Upper lobe of right lung (tissue), 1 donor: ENCODE data around the gene DDX54. TPM values are rescaled to one million over a fixed set of nuclear protein-coding genes. Genes with fewer than 3 reads are reported as not detected.
"Not testable (repeated sequence)": the region's sequence is repeated elsewhere in the genome, so short reads cannot be mapped to it uniquely, and the experiment has no call there.

Experiments
- ATAC-seq: fragments of 200-7000 bp; cut with Tn5 transposase; one replicate; pipeline ENCODE4 v1.9.1; 2020; ENCODE audit warnings: mild to moderate bottlenecking, moderate library complexity
- DNase-seq: peaks from one replicate; pipeline ENCODE4 v3.0.0-alpha.2; 2020
- H3K27ac ChIP-seq: fragments of 200-600 bp; one replicate; pipeline ENCODE4 v1.8.0; 2022
- H3K27me3 ChIP-seq: fragments of 200-600 bp; one replicate; pipeline ENCODE4 v1.8.0; 2022; ENCODE audit warnings: mild to moderate bottlenecking
- H3K36me3 ChIP-seq: fragments of 200-600 bp; one replicate; pipeline ENCODE4 v1.8.0; 2022
- H3K4me1 ChIP-seq: fragments of 200-600 bp; one replicate; pipeline ENCODE4 v1.8.0; 2022
- H3K4me3 ChIP-seq: fragments of 200-600 bp; one replicate; pipeline ENCODE4 v1.8.0; 2022; ENCODE audit warnings: mild to moderate bottlenecking
- H3K9me3 ChIP-seq: fragments of 200-600 bp; one replicate; pipeline ENCODE4 v1.8.0; 2022
- intact Hi-C: fragments of 100-400 bp; cut with DNase I; formaldehyde crosslinking; loops from one replicate; pipeline ENCODE4 v1.11.0; 2022
- total RNA-seq: library from RNA; stranded (reverse); fragmentation: NEBNext Ultra II Directional; extraction: Animal tissue kit (Norgen Biotek cat#: 25700); gene quantifications from one replicate; pipeline ENCODE4 v1.2.1, GENCODE V29; 2021
- TF ChIP-seq, protein P1 (sequence below): fragments of 200-600 bp; IDR thresholded peaks from one replicate; pipeline ENCODE4 v1.8.0; 2022; ENCODE audit warnings: antibody characterized with exemption
- donor health status: DM: no; HTN: yes; CAD: no; lungs with severe emphysema.

DDX54 gene
- total RNA-seq, 1 donor from 2014 or later, result 55.8 TPM

DNA sequence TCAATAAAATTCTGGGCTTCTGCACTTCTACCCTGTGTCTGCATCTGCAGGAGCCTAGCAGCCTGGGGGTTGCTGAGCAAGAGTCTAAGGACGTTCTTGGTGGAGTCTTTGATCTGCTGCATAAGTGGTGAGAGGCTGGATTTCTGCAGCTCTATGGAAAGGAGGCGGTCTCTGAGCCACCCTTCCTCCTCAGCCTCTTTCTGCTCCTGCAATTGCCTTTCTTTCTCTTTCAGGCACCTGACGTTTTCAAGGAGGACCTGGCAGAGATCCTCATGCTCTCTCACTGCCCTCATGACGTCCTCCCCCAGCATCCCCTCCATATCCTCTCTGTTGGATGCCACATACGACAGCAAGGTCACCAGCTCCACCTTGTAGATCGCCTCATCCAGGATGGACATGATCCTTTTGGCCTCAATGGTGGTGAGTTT, 22.3 kb upstream of the DDX54 start:
- intact Hi-C loops, result no loop called here
- Histone ChIP-seq H3K4me1 (peaks cover 42% of the 10 kb centered on the region), H3K4me3 (no peak overlapping the region), H3K9me3 (no peaks in the 10 kb centered on the region), H3K36me3 (no peaks in the 10 kb centered on the region), H3K27ac (peak overlapping the region; percentile 40), H3K27me3 (no peaks in the 10 kb centered on the region)
- no peak for DNase-seq
- TF ChIP-seq, protein P1, sequence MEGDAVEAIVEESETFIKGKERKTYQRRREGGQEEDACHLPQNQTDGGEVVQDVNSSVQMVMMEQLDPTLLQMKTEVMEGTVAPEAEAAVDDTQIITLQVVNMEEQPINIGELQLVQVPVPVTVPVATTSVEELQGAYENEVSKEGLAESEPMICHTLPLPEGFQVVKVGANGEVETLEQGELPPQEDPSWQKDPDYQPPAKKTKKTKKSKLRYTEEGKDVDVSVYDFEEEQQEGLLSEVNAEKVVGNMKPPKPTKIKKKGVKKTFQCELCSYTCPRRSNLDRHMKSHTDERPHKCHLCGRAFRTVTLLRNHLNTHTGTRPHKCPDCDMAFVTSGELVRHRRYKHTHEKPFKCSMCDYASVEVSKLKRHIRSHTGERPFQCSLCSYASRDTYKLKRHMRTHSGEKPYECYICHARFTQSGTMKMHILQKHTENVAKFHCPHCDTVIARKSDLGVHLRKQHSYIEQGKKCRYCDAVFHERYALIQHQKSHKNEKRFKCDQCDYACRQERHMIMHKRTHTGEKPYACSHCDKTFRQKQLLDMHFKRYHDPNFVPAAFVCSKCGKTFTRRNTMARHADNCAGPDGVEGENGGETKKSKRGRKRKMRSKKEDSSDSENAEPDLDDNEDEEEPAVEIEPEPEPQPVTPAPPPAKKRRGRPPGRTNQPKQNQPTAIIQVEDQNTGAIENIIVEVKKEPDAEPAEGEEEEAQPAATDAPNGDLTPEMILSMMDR, result no peak
- ATAC-seq, result peak; percentile 9

DNA sequence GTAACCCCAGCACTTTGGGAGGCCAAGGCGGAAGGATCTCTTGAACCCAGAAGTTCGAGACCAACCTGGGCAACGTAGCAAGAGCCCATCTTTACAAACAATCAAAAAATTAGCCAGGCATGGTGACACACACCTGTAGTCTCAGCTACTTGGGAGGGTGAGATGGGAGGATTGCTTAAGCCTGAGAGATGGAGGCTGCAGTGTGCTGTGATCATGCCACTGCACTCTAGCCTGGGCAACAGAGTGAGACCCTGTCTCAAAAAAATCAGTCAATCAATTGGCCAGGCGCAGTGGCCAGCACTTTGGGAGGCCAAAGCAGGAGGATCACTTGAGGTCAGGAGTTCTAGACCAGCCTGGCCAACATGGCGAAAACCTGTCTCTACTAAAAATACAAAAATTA, 21.5 kb upstream of the DDX54 start:
- H3K4me1 ChIP-seq, result peaks cover 42% of the 10 kb centered on the region
- ATAC-seq, H3K27me3 ChIP-seq, H3K4me3 ChIP-seq, H3K36me3 ChIP-seq, H3K27ac ChIP-seq, DNase-seq, H3K9me3 ChIP-seq, intact Hi-C loops: not testable (repeated sequence)

DNA sequence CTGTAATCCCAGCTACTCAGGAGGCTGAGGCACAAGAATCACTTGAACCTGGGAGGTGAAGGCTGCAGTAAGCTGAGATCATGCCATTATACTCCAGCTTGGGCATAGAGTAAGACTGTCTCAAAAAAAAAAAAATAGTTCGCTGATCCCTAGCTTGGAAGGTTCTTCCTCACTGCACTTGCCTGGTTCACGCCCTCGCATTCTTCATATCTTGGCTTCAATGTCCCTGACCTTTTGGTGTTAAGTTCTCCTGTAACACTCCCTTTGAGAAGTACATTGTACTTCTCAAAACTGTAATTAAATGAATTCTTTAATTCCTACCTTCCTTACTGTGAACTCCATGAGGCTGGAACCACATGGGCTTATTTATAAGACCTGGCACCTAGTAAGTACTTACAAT, 19.5 kb upstream of the DDX54 start:
- Histone ChIP-seq H3K27me3 (no peaks in the 10 kb centered on the region), H3K36me3 (no peaks in the 10 kb centered on the region), H3K27ac (no peak overlapping the region), H3K9me3 (no peaks in the 10 kb centered on the region), H3K4me1 (peaks cover 40% of the 10 kb centered on the region), H3K4me3 (no peak overlapping the region)
- intact Hi-C loops, result no loop called here
- TF ChIP-seq, protein P1, result no peak
- DNase-seq (no peak), ATAC-seq (no peak)

DNA sequence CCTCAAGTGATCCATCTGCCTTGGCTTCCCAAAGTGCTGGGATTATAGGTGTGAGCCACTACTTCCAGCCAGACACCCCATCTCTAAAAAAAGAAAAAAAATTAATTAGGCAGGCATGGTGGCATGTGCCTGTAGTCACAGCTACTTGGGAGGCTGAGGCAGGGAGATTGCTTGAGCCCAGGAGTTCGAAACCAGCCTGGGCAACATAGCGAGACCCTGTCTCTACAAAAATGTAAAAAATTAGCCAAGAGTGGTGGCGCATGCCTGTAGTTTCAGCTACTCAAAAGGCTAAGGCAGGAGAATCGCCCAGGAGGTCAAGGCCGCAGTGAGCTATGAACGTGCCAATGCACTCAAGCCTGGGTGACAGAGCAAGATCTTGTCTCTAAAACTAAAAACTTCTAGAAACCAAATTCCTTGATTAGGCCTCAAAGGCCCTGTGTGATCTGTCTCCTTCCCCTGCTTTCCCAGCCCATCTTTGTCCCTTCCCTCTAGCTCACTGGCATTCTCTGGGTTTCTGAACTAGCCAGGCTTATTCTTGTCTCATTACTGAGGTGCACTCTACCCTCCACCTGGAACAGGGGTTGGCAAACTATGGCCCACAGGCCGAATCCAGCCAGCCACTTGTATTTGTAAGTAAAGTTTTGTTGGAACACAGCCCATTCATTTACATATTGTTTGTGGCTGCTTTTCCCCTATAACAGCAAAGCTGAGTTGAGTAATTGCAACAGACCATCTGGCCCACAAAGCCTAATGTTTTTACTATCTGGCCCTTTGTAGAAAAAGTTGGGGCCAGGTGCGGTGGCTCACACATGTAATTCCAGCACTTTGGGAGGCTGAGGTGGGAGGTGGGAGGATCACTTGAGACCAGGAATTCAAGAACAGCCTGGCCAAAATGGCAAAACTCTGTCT, 18.8 kb upstream of the DDX54 start:
- no peak overlapping the region for H3K4me3 ChIP-seq
- no peaks in the 10 kb centered on the region for H3K27me3 ChIP-seq
- intact Hi-C loops, result no loop called here
- no peaks in the 10 kb centered on the region for H3K9me3 ChIP-seq
- H3K4me1 ChIP-seq, result peaks cover 33% of the 10 kb centered on the region
- TF ChIP-seq, protein P1, result no peak
- DNase-seq (no peak), ATAC-seq (no peak)
- no peaks in the 10 kb centered on the region for H3K36me3 ChIP-seq
- H3K27ac ChIP-seq, result no peak overlapping the region

DNA sequence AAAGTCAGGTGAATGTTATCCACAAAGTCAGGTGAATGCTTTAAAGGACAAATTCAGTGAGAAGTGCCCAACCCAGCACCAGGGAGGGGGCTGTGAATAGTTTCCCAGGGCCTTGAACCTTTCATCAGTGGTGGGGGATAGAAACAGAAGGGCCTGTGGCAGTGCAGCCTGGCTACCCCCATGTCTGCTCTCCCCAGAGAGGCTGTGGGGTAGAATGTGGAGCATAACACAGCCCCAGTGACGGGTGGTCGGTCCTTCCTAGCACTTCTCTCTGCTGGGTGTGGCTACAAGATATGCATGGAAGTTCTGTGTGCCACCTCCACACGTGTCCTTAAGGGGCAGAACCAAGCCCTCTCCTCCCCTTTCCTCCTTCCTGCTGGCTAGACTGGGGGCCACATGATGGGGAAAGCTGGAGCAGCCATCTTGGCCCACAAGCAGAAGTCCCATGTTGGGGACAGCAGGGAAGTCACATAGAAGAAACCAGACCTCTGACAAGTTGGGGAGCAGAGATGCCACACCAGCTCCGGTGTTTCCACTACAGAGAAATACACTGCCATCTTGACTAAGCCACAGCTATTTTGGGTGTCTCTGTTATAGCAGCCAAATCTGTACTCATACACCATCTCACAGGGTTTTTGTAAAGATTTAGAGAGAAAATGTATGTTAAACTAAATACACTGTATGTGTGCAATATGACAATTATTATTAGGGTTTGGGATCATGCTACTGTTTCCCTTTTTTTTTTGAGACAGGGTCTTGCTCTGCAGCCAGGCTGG, 17.2 kb upstream of the DDX54 start:
- Histone ChIP-seq H3K4me3 (no peak overlapping the region), H3K36me3 (no peaks in the 10 kb centered on the region), H3K27ac (no peak overlapping the region), H3K27me3 (no peaks in the 10 kb centered on the region), H3K4me1 (peaks cover 17% of the 10 kb centered on the region), H3K9me3 (no peaks in the 10 kb centered on the region)
- DNase-seq, result no peak
- TF ChIP-seq, protein P1, result no peak
- peak; percentile 15 for ATAC-seq
- intact Hi-C loops, result no loop called here
